Daoy (cell line): ENCODE measurements around the gene DNAJC11. TPM values are rescaled to one million over a fixed set of nuclear protein-coding genes. Genes with fewer than 3 reads are reported as not detected.
A peak's percentile ranks its signal among the peaks of the same experiment; 100 is the strongest.
"Not testable (repeated sequence)": the region's sequence is repeated elsewhere in the genome, so short reads cannot be mapped to it uniquely, and the experiment has no call there.

Experiments used
- DNase-seq: peaks from one replicate; pipeline ENCODE4 v3.0.0-alpha.2; 2015; ENCODE audit warnings: low read depth
- total RNA-seq: library from RNA; depleted of rRNA; stranded (reverse); fragments of >200 nt; shearing (Covaris generic); gene quantifications from 2 replicates; pipeline ENCODE4 v1.2.3, GENCODE V29; 2014

DNAJC11 gene
- total RNA-seq, 1 experiment from 2014 or later = 48.3 TPM

DNA sequence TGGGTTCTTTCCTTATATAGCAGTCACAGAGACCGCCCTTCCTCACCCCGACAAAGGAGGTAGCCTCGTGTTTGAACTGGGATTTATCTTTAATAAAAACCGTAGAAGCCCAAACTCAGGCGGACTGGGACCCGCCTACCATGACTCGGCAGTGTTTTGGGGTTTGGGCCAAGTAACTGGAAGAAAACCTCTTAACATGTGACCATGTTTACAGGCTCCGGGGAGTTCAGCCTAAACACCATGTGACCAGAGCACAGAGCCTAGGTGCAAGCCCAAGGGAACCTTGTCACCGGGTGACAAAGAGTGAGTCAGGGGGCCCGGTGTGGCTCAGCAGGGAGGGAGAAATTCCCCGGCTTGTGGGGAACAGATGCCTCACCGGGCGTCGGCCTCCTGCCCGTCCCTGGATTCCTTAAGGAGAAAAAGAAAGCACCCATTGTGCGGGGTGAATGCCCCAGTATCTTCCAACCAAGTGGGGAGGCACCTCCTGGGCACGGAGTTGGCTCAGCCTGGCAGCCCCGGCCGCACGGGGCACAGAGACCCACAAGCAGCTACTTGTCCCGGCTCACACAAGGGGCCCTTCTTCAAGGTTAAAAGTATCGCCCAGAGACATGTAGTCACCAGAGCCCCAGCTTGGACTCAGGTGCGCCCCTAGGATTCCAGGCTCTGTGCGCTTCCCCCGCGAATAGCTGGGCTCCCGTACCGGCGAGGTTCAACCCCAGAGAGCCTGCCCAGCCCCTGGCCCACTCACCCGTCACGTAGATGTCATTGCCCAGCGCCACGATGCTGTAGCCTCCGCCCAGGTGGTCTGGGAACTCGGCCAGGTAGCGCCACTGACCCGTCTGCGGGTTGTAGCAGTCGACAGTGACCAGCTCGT lies 100.3 kb downstream of the DNAJC11 start:
- DNase-seq = peak; percentile 97

DNA sequence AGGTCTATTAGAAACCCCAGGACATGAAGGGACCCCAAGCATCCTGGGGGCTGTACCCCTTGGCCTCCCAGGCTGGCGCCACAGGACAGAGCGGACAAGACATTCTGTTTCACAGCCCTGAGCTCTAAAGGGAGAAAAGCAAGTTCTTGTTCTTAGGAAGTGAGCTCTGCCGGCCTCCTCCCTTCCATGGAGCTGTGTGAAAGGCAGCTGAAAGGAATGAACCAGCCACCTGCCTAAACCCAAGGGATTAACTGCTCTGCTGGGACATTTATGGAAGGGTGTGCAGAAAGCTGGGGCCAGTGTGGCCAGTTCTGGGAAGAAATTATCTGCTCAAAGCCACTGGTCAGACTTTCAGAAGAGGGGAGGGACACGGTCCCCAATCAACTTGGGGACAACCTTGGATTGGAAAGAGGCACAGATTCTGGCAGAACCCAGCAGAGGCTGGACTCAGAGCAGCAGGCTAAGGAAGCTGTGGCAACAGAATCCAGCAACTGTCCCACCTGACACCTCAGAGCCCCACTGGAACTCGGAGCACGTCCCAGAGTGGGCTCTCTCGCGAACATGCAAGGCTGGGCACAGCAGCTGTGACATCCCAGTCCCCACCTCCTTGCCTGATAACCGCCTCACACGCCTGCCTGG lies 101.1 kb downstream of the DNAJC11 start:
- DNase-seq = no peak

DNA sequence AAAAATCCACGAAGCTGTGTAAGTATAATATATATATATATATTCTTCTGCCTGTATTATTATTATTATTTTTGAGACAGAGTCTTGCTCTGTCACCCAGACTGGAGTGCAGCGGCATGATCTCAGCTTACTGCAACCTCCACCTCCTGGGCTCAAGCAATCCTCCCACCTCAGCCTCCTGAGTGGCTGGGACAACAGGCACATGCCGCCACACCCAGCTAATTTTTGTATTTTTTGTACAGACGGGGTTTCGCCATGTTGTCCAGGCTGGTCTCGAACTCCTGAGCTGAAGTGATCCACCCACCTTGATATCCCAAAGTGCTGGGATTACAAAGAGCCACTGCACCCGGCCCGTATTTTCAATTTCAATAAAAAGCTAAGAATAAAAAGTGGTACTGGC lies 101.6 kb downstream of the DNAJC11 start:
- not testable (repeated sequence) for DNase-seq

DNA sequence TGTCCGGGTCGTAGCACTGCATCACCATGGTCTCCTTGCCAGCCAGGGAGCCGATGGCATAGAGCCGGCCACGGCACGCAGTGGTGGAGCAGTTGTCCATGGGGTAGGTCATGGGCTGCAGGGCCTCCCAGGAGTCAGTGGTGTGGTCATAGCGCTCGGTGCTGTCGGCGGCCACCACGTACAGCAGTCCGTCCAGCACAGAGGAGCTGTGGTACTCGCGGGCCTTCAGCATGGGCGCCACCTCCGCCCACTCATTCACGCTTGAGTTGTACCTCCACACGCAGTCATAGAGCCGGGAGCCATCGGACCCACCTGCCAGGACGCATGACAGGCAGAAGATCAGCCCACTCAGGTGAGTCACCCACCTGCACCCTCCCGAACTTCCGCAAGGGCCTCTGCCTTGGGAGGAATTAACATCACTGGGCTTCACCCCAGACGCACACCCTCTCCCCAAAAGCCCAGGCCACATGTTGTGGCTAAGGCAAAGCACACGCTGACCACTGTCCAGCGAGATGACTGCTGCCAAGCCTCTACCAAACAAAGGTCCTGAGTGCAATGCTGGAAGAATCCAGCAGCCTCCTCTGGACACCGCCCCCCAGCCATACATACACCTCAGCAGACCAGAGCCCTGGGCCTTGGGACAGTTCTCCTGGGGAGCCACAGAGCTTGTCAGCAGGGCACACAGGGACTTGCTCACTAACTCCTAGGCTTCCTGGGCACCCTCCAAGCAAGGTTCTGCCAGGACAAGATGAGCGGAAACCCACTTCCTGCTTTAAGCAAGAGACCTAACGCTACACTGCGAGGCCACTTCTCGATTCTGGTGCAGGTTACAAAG lies 102.3 kb downstream of the DNAJC11 start:
- no peak for DNase-seq

DNA sequence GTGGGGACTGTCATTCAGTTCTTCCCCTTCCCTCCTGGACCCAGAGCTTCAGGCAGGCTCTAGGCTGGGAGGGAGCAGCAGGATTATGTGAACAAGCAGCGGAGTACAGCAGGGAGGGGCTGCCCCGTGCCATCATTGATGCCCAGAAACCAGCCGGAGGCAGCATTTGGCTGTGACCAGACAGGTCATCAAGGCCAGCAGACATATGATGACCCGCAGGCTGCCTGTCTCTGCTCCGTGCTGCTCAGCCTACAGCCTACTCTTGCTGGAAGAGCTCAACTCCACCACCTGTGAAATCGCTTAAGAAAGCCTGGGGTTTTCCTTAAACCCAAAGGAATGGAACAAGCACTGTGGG lies 103.9 kb downstream of the DNAJC11 start:
- DNase-seq = no peak

DNA sequence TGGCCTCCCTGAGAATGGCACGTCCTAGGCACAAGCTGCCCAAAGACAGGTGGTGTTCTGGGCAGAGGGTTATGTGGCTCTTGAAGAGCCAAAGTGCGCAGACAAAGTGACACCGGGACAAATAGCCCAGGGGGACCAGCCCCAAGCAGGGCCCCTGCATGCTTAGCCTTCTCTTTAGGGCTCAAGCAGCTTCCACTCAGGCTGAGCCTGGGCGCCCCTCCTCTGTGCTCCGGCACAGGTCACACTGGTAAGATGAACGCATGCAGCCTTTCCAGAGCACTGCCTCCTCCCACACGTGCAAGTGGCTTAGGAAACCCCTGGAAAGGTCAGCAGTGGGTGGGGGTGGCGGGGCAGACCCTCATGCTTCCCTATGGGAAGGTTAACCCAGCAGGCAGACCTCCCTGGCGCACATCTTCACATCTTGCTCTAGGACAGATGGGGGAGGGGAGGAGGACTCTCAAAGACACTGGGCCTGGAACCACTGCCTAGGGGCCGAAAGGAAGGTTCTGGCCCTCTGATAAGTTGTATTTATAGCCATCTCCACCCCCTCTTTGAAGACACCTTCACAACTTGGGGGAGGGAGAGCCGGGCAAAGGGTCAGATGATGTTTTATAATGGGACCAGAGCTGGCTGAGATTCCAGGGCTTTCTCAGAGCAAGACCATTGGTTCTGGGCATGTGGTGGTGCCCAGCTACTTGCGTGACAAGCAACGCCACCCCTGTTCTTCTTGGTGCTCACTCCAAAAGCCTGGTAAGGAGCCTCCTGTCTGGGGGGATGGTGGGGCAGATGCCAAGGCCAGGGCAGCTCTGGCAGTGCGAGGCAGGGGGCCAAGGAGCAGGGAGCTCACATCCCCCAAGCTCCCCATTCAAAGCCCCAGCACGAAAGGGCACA lies 104.5 kb downstream of the DNAJC11 start:
- no peak for DNase-seq

DNA sequence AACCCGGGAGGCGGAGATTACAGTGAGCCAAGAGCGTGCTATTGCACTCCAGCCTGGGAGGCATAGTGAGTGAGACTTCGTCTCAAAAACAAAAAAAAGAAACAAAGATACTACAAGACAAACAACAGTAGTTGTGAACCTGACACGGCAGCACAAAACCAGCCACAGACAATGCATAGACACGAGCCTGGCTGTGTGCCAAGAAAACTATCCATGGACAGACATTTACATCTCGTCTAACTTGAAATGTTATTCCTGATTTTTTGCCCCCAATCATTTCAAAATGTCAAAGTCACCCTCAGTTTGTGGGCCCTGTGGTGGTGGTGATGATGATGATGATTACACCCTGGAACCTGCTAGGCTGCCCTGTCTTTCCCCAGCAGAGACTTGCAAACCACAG lies 105.3 kb downstream of the DNAJC11 start:
- DNase-seq = no peak

DNA sequence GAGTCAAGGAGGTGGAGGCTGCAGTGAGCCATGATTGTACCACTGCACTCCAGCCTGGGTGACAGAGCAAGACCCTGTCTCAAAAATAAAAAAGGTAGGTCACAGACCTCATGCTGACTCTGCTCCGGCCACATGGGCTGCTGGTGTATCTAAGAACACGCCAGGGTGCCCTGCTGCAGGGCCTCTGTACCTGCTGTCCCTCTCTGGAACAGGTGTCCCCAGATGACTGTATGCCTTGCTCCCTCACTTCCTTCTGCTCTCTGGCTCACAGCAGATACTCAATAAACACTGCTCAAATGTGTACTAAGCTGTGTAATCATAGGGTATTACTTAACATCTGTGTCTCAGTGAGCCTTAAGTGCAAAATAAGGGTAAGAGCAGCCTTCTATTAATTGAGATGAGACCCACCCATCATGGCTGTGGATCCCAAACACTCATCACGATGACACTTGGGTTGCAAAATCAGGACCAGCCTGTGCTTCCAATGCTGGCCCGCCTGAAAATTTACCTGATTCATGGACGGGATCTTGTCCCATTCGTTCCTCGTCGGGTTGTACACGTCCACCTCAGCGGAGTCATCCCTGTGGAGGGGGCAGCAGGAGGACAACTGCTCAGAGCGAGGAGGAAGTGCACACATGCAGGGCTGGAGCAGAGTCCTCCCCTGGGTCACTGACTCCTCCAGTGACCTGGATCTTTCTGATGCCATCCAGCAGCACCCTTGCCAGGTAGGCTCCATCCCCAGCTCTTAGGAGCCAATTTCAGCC lies 106.5 kb downstream of the DNAJC11 start:
- no peak for DNase-seq

DNA sequence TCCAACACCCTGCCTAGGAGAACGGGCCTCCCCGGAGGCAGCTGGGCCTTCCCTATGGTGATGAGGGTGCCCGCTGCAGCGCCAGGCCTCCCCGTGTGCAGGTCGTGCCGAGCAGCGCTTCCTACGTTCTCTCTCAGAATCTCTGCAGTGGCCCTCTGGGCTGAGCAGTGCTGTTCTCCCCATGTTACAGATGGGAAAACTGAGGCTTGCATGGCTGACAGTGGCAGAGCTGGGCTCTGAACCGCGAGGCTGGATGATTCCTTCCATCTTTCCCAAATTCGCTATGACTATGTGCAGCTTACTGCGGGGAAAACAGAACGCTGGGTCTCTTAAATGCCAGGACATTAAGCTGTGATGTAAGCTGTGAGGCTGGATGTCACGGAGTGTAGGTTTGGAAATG lies 107.8 kb downstream of the DNAJC11 start:
- no peak for DNase-seq

DNA sequence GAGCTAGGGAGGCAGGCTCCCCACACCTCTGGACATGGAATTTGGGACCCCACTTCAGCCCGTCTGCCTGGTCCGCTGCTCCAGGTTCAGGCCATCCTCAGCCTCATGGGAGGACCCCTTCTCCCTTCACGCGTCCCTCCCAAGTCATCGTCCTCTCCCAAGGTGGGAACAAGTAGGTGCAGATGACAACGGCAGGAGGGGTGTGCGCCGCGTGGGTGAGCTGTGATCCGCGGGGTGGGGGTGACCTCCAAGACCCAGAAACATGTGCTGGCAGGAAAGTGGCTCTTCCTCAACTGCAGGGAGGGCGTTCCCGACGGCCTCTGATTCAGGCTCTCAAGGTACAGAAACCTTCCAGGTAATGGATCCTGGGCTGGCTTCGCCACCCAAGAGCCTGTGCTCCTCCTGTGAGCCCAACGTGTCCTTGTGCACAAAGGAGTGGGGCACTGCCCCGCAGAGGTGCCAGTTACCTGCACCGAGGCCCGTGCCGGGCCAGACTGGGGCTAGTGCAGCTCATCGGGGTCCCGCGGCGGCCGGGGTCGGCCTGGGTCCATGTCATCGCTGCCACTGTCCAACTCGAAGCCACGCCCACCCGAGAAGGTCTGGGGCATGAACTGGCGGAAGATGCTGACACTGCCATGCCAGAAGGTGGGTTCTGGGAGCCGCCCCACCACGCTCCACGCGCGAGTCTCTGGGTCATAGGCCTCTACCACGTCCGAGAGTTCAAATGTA lies 108.6 kb downstream of the DNAJC11 start:
- no peak for DNase-seq

DNA sequence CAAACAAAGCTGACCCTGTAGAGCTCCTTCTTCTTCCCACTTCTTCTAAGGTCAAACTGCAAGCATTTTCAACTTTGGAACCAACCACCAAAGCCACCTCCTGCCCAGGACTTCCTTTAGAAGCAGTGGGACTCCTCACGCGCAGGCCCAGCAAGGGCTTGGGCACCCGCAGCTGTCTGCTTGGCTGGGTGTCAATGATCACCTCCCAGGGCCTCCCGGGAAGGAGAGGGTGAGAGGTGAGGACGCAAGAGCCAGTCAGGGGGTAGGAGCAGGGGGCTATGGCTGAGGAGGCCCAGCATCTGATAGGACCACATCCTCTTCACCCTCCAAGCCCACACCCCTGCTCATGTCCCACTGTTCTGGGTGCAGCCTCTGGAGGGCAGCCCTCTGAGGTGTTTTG lies 109.2 kb downstream of the DNAJC11 start:
- no peak for DNase-seq

DNA sequence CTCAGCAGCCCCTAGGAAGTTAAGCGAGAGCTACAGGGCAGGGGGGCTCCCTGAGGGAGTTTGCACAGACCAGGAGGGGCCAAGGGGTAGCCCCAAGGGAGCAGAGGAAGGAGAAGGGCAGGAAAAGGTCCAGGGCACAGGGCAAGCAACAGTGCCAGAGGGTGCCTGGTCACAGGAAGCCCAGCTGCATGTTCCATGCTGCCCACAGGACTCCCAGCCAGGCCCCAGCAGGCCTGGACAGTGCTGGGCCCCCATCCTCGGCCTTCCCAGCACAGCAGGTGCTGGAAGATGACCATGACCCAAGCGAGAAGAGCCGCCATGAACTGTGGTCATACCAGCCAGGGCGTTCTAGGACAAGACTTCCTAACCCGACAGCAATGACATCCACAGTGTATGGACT lies 110.0 kb downstream of the DNAJC11 start:
- DNase-seq = no peak

DNA sequence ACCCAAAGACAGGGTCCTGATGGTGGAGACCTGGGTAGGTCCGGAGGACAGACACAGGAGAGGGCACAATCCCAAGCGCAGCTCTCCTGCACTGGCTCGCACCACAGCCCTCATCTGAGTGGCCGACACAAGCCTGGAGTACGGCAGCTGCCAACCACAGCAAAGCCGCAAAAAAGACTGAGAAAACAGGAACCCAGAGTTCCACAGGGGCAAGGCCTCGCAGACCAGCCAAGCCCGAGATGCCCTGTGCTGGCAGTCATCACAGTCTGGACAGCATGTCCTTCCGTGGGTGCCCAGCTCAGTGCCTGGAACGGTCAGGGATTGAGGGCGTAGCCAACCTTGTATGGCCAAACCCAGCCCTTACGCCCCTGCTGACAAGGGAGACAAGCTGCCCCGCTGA lies 110.4 kb downstream of the DNAJC11 start:
- no peak for DNase-seq

DNA sequence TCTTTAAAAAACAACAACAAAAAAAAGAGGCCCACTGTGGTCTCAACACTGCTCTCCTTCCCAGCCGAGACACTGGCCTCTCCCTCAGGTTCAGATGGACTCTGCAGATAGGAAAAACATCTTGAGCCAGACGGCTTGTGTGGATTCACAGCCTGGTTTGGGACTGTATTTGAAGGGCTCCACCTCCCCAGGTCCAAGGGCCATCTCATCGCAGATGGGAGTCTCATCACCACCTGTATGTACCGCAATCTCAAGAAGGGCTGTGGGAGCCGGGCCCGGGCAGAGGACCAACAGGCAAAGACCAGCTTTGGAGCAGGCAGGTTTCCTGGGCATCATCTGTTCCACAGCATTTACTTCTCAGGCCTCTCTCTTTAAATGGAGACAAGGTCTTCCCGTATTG lies 111.6 kb downstream of the DNAJC11 start:
- no peak for DNase-seq

DNA sequence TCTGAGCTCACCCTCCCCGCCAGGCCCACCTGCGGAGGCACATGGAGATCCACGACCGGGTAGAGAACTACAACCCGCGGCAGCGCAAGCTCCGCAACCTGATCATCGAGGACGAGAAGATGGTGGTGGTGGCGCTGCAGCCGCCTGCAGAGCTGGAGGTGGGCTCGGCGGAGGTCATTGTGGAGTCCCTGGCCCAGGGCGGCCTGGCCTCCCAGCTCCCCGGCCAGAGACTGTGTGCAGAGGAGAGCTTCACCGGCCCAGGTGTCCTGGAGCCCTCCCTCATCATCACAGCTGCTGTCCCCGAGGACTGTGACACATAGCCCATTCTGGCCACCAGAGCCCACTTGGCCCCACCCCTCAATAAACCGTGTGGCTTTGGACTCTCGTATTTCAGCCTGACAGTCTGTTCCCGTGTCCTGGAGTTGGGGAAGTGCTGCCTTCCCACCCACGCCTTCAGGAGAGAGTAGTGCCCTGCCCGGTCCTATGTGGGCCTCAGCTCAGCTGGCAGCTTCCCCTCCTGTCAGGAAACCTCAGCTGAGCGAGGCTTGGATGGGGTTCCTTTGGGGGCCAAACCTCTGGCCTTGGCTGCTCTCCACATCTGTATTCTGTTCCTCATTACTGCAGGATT lies 112.6 kb downstream of the DNAJC11 start:
- DNase-seq = no peak

DNA sequence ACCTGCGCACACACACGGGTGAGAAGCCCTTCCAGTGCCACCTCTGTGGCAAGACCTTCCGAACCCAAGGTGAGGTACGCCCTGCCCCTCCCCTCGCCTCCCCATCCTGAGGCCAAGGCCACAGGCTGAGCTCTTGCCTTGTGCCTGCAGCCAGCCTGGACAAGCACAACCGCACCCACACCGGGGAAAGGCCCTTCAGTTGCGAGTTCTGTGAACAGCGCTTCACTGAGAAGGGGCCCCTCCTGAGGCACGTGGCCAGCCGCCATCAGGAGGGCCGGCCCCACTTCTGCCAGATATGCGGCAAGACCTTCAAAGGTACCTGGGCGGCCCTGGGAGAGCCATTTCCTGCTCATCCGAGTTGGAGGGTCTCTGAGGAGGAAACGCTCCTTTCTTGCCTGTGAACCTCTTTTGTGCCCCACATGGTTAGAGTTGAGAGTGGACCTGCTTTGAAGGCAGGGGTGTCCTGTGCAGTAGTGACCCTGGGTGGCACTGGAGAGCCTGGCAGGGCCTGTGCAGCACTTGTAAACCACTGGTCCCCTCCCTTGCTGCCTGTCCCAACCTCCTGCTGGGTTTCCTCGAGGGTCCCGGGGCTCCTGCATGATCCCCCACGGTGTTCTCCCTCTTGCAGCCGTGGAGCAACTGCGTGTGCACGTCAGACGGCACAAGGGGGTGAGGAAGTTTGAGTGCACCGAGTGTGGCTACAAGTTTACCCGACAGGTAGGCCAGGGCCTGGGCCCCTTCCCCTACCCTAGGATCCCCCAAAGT lies 113.3 kb downstream of the DNAJC11 start:
- no peak for DNase-seq

DNA sequence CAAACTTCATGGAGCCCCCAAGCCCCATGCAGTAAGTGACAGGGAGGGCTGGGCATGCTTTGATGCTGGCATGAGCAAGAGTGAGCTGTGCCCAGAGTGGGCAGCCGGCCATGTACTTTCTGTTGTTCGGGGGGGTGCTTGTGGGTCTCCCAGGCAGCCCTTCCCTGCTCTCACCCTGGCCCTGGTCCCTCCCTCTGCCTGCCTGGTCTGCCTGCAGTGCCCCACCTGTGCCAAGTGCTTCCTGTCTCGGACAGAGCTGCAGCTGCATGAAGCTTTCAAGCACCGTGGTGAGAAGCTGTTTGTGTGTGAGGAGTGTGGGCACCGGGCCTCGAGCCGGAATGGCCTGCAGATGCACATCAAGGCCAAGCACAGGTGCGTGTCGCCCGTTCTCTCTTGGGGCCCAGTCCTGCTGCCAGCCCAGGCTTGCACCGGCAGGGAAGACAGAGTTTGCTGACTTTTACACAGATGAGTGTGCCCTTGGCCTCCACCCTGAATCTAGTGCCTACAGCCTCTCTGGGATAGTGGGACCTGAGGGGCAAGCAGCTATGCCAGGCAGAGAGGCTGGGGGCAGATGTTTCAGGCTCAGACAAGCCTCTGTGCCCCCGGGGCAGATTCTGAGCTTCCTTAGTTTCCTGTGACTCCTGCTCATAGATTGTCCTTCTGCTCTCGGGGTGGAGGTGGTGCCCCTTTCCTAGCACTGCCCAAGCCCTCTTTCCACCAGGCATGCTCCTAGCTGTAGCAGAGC lies 114.2 kb downstream of the DNAJC11 start:
- no peak for DNase-seq

DNA sequence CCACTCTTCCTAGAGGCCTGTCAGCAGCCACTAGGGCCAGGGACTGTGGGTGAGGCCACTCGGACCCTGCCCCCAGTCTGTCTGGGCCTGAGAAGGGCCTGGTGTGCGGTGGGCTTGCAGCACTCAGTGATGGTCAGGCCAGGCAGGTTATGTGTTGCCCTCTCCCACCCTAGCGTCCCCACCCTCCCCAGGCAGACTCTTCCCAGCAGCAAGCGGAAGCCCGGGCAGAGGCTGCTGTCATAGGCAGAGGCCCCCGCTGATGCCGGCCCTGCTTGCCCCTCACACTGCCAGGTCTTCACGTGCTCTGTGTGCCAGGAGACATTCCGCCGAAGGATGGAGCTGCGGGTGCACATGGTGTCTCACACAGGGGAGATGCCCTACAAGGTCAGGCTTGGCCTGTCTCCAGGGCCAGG lies 115.2 kb downstream of the DNAJC11 start:
- DNase-seq = no peak
